Lower leg skin (tissue), 4 donors: ENCODE data around the gene DUSP22. TPM values are rescaled to one million over a fixed set of nuclear protein-coding genes. Genes with fewer than 3 reads are reported as not detected.

Experiments used
- DNase-seq, 2 donors: peaks; one replicate each; pipeline ENCODE4 v3.0.0-alpha.2; 2019; ENCODE audit warnings: low spot score in 2 of 2
- H3K4me3 ChIP-seq: fragments of 200-600 bp; sonication (generic); 2 replicates; pipeline ENCODE4 v1.5.1; 2017; ENCODE audit warnings: mild to moderate bottlenecking, low read depth; ENCODE audit not compliant: poor library complexity, severe bottlenecking
- CTCF ChIP-seq, 3 donors: fragments of 450-650 bp; IDR thresholded peaks; one replicate each; pipeline ENCODE4 v1.5.1; 2016; ENCODE audit warnings: antibody characterized with exemption in 3 of 3, mild to moderate bottlenecking in 3 of 3, moderate library complexity in 2 of 3
- POLR2A ChIP-seq, 2 donors: fragments of 450-650 bp; IDR thresholded peaks; one replicate each; pipeline ENCODE4 v1.6.1; 2016 to 2017; ENCODE audit warnings: antibody characterized with exemption in 2 of 2, mild to moderate bottlenecking in 1 of 2, moderate library complexity in 1 of 2
- WGBS, 2 donors: methylation state at CpG; one replicate each; pipeline ENCODE4 v1.1.5; 2018; 5-methylcytosine and 5-hydroxymethylcytosine counted together
- intact Hi-C: fragments of 100-400 bp; cut with DNase I; formaldehyde crosslinking; loops from one replicate; pipeline ENCODE4 v1.15.0; 2023; ENCODE audit warnings: low total_unique reads
- total RNA-seq, 4 donors: library from RNA; depleted of rRNA; stranded (reverse); fragments of >200 nt; gene quantifications; one replicate each; pipeline ENCODE4 v1.1.0, GENCODE V29; 2016

The DUSP22 gene
- total RNA-seq, 4 donors from 2014 or later: 53.2 to 81.1 (median 63.4) TPM

DNA sequence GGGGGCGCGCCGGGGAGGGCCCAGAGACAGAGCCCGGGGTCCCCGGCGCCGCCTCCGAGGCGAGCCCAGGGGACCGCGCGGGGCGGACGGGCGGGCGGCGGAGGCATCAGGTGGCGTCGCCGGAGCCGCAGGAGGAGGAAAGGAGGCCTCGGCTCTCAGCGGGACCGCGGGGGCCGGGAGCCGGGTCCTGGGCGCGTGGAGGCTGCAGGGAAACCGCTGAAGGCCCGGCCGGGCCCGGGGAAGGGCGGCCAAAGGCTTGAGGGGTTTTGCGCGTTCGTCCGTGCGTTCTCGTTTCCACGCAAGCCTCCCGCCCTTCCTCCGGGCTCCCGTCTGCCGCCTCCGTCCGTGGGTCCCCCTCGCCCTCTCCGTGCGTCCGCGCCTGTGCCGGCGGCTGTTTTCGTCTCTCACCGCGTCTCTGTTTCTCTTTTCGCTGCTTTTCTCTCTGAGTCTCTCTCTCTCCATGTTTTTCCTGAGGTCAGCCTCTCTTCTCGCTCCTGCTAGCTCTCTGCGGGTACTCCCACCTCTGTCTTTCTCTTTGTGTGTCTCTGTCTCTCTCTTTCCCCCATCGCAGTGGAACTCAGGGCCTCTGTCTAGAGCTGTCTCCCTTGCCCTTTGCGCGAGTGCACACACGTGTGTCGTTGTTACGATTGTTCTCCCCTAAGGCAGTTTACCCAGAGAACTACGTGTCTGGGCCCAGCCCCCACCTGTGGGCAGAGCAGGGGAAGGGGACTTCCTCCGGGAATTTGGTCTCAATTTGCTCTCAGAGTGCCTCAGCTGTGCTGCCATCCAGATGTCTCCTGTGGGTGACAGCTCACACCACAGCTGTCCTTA, 101.3 kb downstream of the DUSP22 start:
- 5% methylated on average over 39 to 59 of the region's 68 CpGs for WGBS, 2 donors
- no peak overlapping the region for H3K4me3 ChIP-seq
- TF ChIP-seq CTCF (IDR thresholded peaks at IDR 0.05): no peak
- no peak for TF ChIP-seq POLR2A (IDR thresholded peaks at IDR 0.05)
- intact Hi-C loops: no loop called here
- DNase-seq: no peak

- no peak overlapping the region for H3K4me3 ChIP-seq
- intact Hi-C loops: no loop called here
- no peak for DNase-seq
- no peak for TF ChIP-seq POLR2A (IDR thresholded peaks at IDR 0.05)
- TF ChIP-seq CTCF (IDR thresholded peaks at IDR 0.05): no peak
- WGBS, 2 donors: 90 to 91% methylated on average over 13 of the region's 13 CpGs
Observed at GRCh38 chr6:394641-395289, 102.5 kb downstream of the DUSP22 start.

DNA sequence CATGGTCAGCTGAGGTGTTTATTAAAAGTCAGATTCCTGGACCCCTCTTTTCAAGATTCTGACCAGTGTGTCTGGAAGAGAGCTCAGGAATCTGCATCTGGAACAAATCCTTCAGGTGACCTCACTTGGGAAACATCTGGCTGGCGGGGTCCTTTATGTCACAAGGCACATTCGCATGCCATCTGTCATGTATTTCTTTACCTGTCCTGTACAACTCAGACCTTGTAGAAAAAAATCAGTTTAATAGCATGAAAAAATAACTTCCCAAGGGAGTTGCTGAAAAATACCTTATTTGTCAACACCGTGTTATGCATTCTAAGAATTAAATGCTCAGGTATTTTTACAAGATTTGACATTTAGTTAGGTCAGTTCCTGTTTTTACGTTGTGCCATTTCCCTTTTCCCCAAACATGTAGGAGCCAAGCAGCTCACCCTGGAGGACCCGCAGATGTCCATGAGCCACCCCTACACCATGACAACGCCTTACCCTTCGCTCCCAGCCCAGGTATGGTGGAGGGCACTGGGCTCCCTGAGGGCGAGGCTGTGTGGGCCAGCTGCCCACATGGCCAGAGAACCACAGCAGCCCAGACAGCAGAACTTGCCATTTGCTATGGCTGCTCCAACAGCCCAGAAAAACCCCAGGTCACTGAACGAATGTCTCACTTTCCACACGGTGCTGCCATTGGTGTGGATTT, 103.3 kb downstream of the DUSP22 start:
- WGBS, 2 donors: 57 to 65% methylated on average over 10 of the region's 10 CpGs
- intact Hi-C loops: no loop called here
- no peak for DNase-seq
- no peak overlapping the region for H3K4me3 ChIP-seq
- TF ChIP-seq CTCF (IDR thresholded peaks at IDR 0.05): no peak
- no peak for TF ChIP-seq POLR2A (IDR thresholded peaks at IDR 0.05)

DNA sequence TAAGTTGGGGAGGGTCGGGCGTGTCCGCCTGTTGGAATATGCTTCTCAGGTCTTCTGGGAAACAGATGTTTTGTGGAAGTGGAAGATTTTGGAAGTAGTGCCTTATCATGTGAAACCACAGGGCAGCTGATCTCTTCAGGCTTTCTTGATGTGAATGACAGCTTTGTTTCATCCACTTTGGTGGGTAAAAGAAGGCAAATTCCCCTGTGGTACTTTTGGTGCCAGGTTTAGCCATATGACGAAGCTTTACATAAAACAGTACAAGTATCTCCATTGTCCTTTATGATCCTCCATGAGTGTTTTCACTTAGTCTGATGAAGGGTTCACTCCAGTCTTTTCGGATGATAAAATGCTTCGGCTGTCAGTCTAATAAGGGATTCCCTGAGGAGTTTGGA, 103.8 kb downstream of the DUSP22 start:
- intact Hi-C loops: no loop called here
- no peak overlapping the region for H3K4me3 ChIP-seq
- 61 to 66% methylated on average over 6 of the region's 6 CpGs for WGBS, 2 donors
- TF ChIP-seq POLR2A (IDR thresholded peaks at IDR 0.05) (no peak), CTCF (IDR thresholded peaks at IDR 0.05) (no peak)
- DNase-seq: no peak

DNA sequence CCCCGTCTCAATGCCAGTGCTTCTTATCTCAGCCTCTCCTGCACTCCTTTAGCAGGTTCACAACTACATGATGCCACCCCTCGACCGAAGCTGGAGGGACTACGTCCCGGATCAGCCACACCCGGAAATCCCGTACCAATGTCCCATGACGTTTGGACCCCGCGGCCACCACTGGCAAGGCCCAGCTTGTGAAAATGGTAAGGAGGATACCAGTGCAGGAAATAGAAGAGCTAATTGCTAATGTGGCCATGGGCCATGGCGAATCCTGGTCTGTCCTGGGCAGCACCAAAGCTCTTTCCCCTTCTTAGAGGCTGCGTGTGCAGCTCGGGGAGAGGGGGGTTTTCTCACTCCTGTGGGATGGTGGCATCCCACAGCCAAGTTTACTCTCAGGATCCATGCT, 104.8 kb downstream of the DUSP22 start:
- 79 to 85% methylated on average over 13 of the region's 13 CpGs for WGBS, 2 donors
- intact Hi-C loops: no loop called here
- TF ChIP-seq POLR2A (IDR thresholded peaks at IDR 0.05) (no peak), CTCF (IDR thresholded peaks at IDR 0.05) (no peak)
- H3K4me3 ChIP-seq: no peak overlapping the region
- no peak for DNase-seq
